Gastroesophageal sphincter (tissue), 4 donors: ENCODE data around the gene MICU1. TPM values are rescaled to one million over a fixed set of nuclear protein-coding genes. Genes with fewer than 3 reads are reported as not detected.
"Not testable (repeated sequence)": the region's sequence is repeated elsewhere in the genome, so short reads cannot be mapped to it uniquely, and the experiment has no call there.

Source experiments
- ATAC-seq: fragments of 150-250 bp; one replicate; pipeline ENCODE4 v1.9.1; 2016; ENCODE audit warnings: mild to moderate bottlenecking, moderate library complexity
- H3K27ac ChIP-seq, 4 donors: fragments of 200-600 bp; sonication (generic) in 3 of 4; 1 replicate in 3 of 4; 2 replicates in 1 of 4; pipeline ENCODE4 v1.5.1; 2016 to 2019
- H3K27me3 ChIP-seq: fragments of 200-600 bp; sonication (generic); one replicate; pipeline ENCODE4 v1.5.1; 2019
- H3K36me3 ChIP-seq, 2 donors: fragments of 200-600 bp; sonication (generic); one replicate each; pipeline ENCODE4 v1.5.1; 2019; ENCODE audit warnings: control low read depth in 1 of 2
- H3K4me1 ChIP-seq, 3 donors: fragments of 200-600 bp; sonication (generic); 1 replicate in 2 of 3; 2 replicates in 1 of 3; pipeline ENCODE4 v1.5.1; 2016 to 2019; ENCODE audit warnings: control low read depth in 2 of 3
- H3K4me3 ChIP-seq, 2 donors: fragments of 200-600 bp; sonication (generic); one replicate each; pipeline ENCODE4 v1.5.1; 2019; ENCODE audit warnings: mild to moderate bottlenecking in 1 of 2, moderate library complexity in 1 of 2
- H3K9me3 ChIP-seq, 3 donors: fragments of 200-600 bp; sonication (generic); one replicate each; pipeline ENCODE4 v1.5.1; 2017 to 2019; ENCODE audit warnings: control low read depth in 2 of 3
- EP300 ChIP-seq: sonication (generic); formaldehyde crosslinking; IDR thresholded peaks from one replicate; pipeline ENCODE4 v1.6.1; 2017; ENCODE audit warnings: antibody characterized with exemption, mild to moderate bottlenecking
- POLR2A ChIP-seq, 2 donors: fragments of 450-650 bp; IDR thresholded peaks; one replicate each; pipeline ENCODE4 v1.6.1; 2017; ENCODE audit warnings: antibody characterized with exemption in 2 of 2, mild to moderate bottlenecking in 2 of 2, moderate library complexity in 1 of 2
- POLR2AphosphoS5 ChIP-seq: sonication (generic); formaldehyde crosslinking; IDR thresholded peaks from one replicate; pipeline ENCODE4 v1.6.1; 2017; ENCODE audit warnings: antibody characterized with exemption
- WGBS, 2 donors: methylation state at CpG; one replicate each; pipeline ENCODE4 v1.1.5; 2018; ENCODE audit warnings: low coverage in 1 of 2; 5-methylcytosine and 5-hydroxymethylcytosine counted together
- total RNA-seq, 4 donors: library from RNA; depleted of rRNA; stranded (reverse); fragments of >200 nt; gene quantifications; one replicate each; pipeline ENCODE4 v1.1.0, GENCODE V29; 2016
- TF ChIP-seq, protein P1 (sequence below), 4 experiments: fragments of 200-600 bp in 2 of 4; fragments of 450-650 bp in 2 of 4; sonication (generic) in 1 of 4; IDR thresholded peaks; one replicate each; pipeline ENCODE4 v1.5.1; 2017 to 2019; ENCODE audit warnings: antibody characterized with exemption in 4 of 4, mild to moderate bottlenecking in 2 of 4, moderate library complexity in 2 of 4

Gene MICU1
- total RNA-seq, 4 donors from 2014 or later: 37.5 to 42.2 (median 40.8) TPM

DNA sequence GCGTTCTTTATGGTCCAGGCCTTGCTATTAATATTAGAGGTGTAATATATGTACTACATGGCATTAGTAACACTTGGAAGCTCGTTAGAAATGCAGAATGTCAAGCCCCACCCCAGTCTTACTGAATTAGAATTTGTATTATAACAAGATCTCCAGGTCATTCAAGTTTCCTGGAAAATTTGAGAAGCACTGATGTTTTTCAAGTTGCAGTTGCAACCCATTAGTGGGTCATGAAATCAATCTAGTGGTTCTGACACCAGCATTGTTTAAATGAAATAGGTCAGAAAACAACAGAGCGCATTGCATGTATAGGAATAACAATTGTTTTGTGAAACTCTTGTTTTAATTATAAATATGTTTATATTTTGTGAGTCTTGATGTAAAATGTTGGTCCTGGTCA is 28.8 kb upstream of the MICU1 start:
- H3K4me3 ChIP-seq: no peak overlapping the region

DNA sequence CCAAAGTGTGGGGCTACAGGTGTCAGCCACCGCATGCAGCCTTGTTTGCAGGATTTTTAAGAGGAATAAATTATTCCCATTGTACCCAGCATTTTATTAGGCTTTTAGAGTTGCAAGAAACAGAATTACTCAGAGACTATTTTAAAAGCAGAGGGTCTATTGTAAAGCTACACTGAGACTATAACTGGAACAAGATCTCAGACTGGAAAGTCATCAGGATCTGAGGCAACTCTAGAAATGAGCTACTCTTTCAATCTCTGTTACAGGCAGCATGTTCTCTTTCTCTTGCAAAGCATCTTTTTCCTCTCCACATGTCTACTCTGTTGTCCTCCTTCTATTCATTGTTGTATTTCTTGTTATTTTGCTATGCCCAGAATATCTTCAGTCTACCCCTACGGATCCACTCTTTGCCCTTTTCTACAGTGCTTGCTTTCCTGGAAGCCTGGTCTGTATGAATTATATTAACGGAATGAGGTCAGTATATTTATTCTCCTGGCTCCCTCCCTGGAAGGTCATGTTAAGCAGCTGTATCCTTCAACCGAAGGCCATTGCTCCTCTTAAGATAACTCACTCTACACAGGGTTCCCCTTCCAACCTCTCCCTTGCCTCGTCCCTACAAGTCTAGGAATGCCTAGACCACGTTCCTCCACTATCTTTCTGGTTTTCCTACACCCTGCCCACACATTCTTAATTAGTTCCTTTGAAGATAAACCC is 27.7 kb upstream of the MICU1 start:
- TF ChIP-seq, protein P1, sequence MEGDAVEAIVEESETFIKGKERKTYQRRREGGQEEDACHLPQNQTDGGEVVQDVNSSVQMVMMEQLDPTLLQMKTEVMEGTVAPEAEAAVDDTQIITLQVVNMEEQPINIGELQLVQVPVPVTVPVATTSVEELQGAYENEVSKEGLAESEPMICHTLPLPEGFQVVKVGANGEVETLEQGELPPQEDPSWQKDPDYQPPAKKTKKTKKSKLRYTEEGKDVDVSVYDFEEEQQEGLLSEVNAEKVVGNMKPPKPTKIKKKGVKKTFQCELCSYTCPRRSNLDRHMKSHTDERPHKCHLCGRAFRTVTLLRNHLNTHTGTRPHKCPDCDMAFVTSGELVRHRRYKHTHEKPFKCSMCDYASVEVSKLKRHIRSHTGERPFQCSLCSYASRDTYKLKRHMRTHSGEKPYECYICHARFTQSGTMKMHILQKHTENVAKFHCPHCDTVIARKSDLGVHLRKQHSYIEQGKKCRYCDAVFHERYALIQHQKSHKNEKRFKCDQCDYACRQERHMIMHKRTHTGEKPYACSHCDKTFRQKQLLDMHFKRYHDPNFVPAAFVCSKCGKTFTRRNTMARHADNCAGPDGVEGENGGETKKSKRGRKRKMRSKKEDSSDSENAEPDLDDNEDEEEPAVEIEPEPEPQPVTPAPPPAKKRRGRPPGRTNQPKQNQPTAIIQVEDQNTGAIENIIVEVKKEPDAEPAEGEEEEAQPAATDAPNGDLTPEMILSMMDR (IDR thresholded peaks at IDR 0.05): no peak
- TF ChIP-seq POLR2A (IDR thresholded peaks at IDR 0.05) (no peak), EP300 (no peak), POLR2AphosphoS5 (no peak)
- Histone ChIP-seq H3K27ac (no peak overlapping the region), H3K27me3 (no peaks in the 10 kb centered on the region), H3K4me1 (no peaks in the 10 kb centered on the region), H3K9me3 (no peaks in the 10 kb centered on the region), H3K36me3 (no peaks in the 10 kb centered on the region), H3K4me3 (no peak overlapping the region)
- WGBS, 2 donors: 74 to 87% methylated on average over 4 to 6 of the region's 6 CpGs
- no peak for ATAC-seq

More for the DNA sequence above, 28.8 kb upstream of the MICU1 start:
- H3K27me3 ChIP-seq: no peaks in the 10 kb centered on the region
- TF ChIP-seq EP300 (no peak), POLR2A (IDR thresholded peaks at IDR 0.05) (no peak), POLR2AphosphoS5 (no peak)
- TF ChIP-seq, protein P1 (IDR thresholded peaks at IDR 0.05): no peak
- WGBS, 2 donors: 46 to 55% methylated on average over 3 of the region's 3 CpGs
- no peak overlapping the region for H3K27ac ChIP-seq
- H3K4me1 ChIP-seq: no peaks in the 10 kb centered on the region
- no peak for ATAC-seq
- H3K9me3 ChIP-seq: no peaks in the 10 kb centered on the region
- no peaks in the 10 kb centered on the region for H3K36me3 ChIP-seq

DNA sequence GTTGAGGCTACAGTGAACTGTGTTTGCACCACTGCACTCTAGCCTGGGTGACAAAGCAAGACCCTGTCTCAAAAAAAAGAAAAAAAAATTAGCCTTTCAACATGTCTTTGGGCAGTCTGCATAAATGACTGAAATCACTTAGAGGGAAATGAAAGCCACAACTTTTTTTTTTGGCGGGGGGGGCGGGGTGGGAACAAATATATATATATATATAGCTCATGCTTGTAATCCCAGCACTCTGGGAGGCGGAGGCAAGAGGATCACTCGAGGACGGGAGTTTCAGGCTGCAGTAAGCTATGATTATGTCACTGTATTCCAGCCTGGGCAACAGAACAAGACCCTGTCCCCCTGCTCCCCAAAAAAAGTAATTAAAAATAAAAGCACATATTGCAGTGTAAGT is 23.4 kb upstream of the MICU1 start:
- no peak overlapping the region for H3K27ac ChIP-seq
- H3K27me3 ChIP-seq: no peaks in the 10 kb centered on the region
- H3K4me3 ChIP-seq: no peak overlapping the region
- TF ChIP-seq EP300 (no peak), POLR2AphosphoS5 (no peak), POLR2A (IDR thresholded peaks at IDR 0.05) (no peak)
- TF ChIP-seq, protein P1 (IDR thresholded peaks at IDR 0.05): no peak
- WGBS, 2 donors: 49% methylated on average over 5 of the region's 5 CpGs; no CpG with 5 or more reads in 1 of the 2 donors
- no peaks in the 10 kb centered on the region for H3K4me1 ChIP-seq
- ATAC-seq: no peak
- no peaks in the 10 kb centered on the region for H3K9me3 ChIP-seq
- H3K36me3 ChIP-seq: no peaks in the 10 kb centered on the region

DNA sequence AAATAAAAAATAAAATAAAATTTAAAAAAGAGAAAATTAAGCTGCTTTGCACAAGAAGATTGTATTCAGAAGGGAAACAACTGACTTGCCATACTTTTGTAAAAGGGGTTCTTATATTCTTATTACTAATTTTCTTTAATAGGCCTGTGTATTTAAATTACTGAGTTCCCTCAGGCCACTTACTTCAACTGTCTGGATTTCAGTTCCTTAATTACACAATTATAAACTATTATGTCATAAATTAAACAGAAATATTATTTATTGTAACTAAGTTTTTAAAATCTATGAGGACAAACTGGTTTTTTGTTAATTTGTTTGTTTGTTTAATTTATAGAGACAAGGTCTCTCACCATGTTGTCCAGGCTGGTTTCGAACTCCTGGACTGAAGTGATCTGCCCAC is 22.4 kb upstream of the MICU1 start:
- no peaks in the 10 kb centered on the region for H3K4me1 ChIP-seq
- H3K27ac ChIP-seq: no peak overlapping the region
- 100% methylated on average over 1 of the region's 1 CpG for WGBS, 2 donors
- TF ChIP-seq POLR2AphosphoS5 (no peak), EP300 (no peak), POLR2A (IDR thresholded peaks at IDR 0.05) (no peak)
- TF ChIP-seq, protein P1 (IDR thresholded peaks at IDR 0.05): no peak
- ATAC-seq: no peak
- H3K36me3 ChIP-seq: no peaks in the 10 kb centered on the region
- no peak overlapping the region for H3K4me3 ChIP-seq
- no peaks in the 10 kb centered on the region for H3K9me3 ChIP-seq
- H3K27me3 ChIP-seq: no peaks in the 10 kb centered on the region

DNA sequence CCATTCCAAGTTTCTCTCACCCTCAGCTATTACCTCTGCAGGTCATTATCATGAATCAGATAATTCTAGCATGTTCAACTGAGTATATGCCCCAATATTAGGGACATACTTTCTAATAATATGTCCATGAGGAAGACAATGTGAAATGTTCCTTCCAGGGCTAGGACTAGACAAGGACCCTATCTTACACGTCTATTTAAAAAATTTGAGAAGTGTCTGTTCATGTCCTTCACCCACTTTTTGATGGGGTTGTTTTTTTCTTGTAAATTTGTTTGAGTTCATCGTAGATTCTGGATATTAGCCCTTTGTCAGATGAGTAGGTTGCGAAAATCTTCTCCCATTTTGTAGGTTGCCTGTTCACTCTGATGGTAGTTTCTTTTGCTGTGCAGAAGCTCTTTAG is 21.1 kb upstream of the MICU1 start:
- not testable (repeated sequence) for H3K27ac ChIP-seq, ATAC-seq, H3K27me3 ChIP-seq, H3K9me3 ChIP-seq, H3K4me1 ChIP-seq, H3K36me3 ChIP-seq, H3K4me3 ChIP-seq
- WGBS, 2 donors: 92 to 96% methylated on average over 2 to 3 of the region's 3 CpGs
